22Rv1 (cell line): Measurements from ENCODE around the gene RAP2C.

Experiments
- H3K27ac ChIP-seq: fragments of 450-650 bp; 2 replicates; pipeline ENCODE4 v1.5.1; 2017
- CTCF ChIP-seq: fragments of 450-650 bp; IDR thresholded peaks from 2 replicates; pipeline ENCODE4 v1.5.1; 2017; ENCODE audit warnings: mild to moderate bottlenecking
- ZFX ChIP-seq: fragments of 450-650 bp; IDR thresholded peaks from 2 replicates; pipeline ENCODE4 v1.6.1; 2017; ENCODE audit warnings: antibody characterized with exemption, borderline replicate concordance

Gene RAP2C

GRCh38 chrX:132153166-132153565 is 66.1 kb downstream of the RAP2C start:
- no peak overlapping the region for H3K27ac ChIP-seq
- TF ChIP-seq ZFX (no peak), CTCF (no peak)
